ENCODE results near the gene STK39. TPM values are rescaled to one million over a fixed set of nuclear protein-coding genes. Genes with fewer than 3 reads are reported as not detected.

Gene STK39
- total and polyA plus RNA-seq, 2 of the 4 experiments (the other 2 are of a cell fraction) = 11.8 to 16.4 TPM

DNA sequence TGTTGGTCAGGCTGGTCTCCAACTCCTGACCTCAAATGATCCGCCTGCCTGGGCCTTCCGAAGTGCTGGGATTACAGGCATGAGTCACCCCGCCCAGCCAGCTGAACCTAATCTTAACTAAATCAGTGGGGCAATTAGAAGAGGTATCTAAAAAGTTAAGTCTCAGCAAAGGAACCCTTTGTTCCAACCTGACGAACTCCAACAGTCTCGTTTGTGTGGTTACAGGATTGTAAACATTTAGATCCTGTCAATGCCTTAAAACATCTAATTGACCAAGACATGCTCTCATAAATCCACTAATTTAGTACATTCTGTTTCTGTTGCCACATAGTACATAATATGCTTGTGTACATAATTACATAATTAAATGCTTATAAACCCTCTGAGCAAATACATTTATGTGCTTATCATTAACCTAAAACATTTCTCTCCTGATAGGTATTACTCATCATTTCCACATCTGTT, 31.1 kb upstream of the STK39 start:
- no TSS peak for BruUV-seq (replicated peaks)
- no peak for TF ChIP-seq RAD21 (IDR thresholded peaks at IDR 0.05; ENCODE audit: low read length)
- no peak for TF ChIP-seq FOS (IDR thresholded peaks at IDR 0.05; ENCODE audit: low read depth, low read length)
- TF ChIP-seq BHLHE40 (IDR thresholded peaks at IDR 0.05; ENCODE audit: low read depth, low read length) = no peak
- TF ChIP-seq CHD1 (IDR thresholded peaks at IDR 0.05; ENCODE audit: low read depth, low read length) = no peak
- TF ChIP-seq CEBPB (IDR thresholded peaks at IDR 0.05; ENCODE audit: low read depth, low read length) = no peak
- Histone ChIP-seq H3K56ac (ENCODE audit: extremely low read depth, insufficient read depth, low read length) (no peak overlapping the region), H2AK5ac (ENCODE audit: low read depth, low read length) (no peak overlapping the region), H2BK15ac (ENCODE audit: low read depth, low read length) (no peak overlapping the region), H2BK5ac (ENCODE audit: low read depth, low read length, poor library complexity, severe bottlenecking) (no peak overlapping the region), H3K27ac (ENCODE audit: insufficient read depth, low read length) (no peak overlapping the region), H3K79me1 (ENCODE audit: low read depth in 1 of 2, low read length in 2 of 2) (no peaks in the 10 kb centered on the region), H4K5ac (ENCODE audit: low read depth, low read length) (no peak overlapping the region), H3K9me3 (ENCODE audit: control insufficient read depth, insufficient read depth, low read length) (no peaks in the 10 kb centered on the region), H2AK9ac (replicated peaks; ENCODE audit: low read depth, low read length, poor library complexity) (no peak overlapping the region), H2BK120ac (ENCODE audit: low read depth, low read length) (no peak overlapping the region), H3K36me3 (ENCODE audit: control insufficient read depth, insufficient read depth, low read length) (no peaks in the 10 kb centered on the region), H3K4me1 (ENCODE audit: control insufficient read depth, insufficient read depth, low read length) (no peaks in the 10 kb centered on the region), H3K14ac (replicated peaks; ENCODE audit: low read depth, low read length) (no peak overlapping the region), H3K9me1 (ENCODE audit: insufficient read depth, low read length) (no peaks in the 10 kb centered on the region), H3K4me3 (ENCODE audit: insufficient read depth, low read depth, low read length) (no peak overlapping the region), H3K27me3 (ENCODE audit: control insufficient read depth, insufficient read depth, low read length) (no peaks in the 10 kb centered on the region), H2AFZ (replicated peaks; ENCODE audit: low read length, poor library complexity) (no peak overlapping the region), H3K4me2 (ENCODE audit: low read depth, low read length) (no peak overlapping the region), H4K20me1 (ENCODE audit: insufficient read depth, low read length) (no peaks in the 10 kb centered on the region), H4K91ac (ENCODE audit: insufficient read depth, low read depth, low read length) (no peak overlapping the region), H3K4ac (ENCODE audit: low read depth, low read length) (no peak overlapping the region), H2BK20ac (ENCODE audit: low read depth, low read length) (no peak overlapping the region), H3K9ac (ENCODE audit: low read depth, low read length) (no peak overlapping the region), H3K18ac (ENCODE audit: low read depth, low read length) (no peak overlapping the region), H3K23ac (ENCODE audit: low read depth, low read length) (no peak overlapping the region), H4K8ac (ENCODE audit: low read depth in 2 of 2, low read length in 2 of 2) (no peak overlapping the region)
- WGBS, 2 experiments (ENCODE audit: extremely low coverage in 2 of 2, insufficient read length in 1 of 2) = no CpG with 5 or more reads among the region's 5 CpGs
- ATAC-seq (ENCODE audit: low read depth) (no peak; the same call in 1 of the 2 replicates), DNase-seq (peak; percentile 31)
- CTCF ChIA-PET = no interaction called here
- in situ Hi-C loops (cut with MboI; ENCODE audit: low sequenced_read_pairs) = no loop called here
- intact Hi-C loops (cut with micrococcal nuclease) = no loop called here
- POLR2A ChIA-PET (ENCODE audit: unreplicated experiment) = no interaction called here
- dilution Hi-C loops (cut with HindIII; ENCODE audit: low sequenced_read_pairs, unreplicated experiment) = no loop called here
